Mammary epithelial cell (primary cell): Measurements from ENCODE around the gene CBY3.
"Not testable (repeated sequence)": the region's sequence is repeated elsewhere in the genome, so short reads cannot be mapped to it uniquely, and the experiment has no call there.

Experiments used
- CTCF ChIP-seq, 2 donors: IDR thresholded peaks in 1 of 2; conservative IDR thresholded peaks in 1 of 2; 2 replicates each; pipeline ENCODE4 v1.5.1; 2011 to 2012; ENCODE audit warnings: inconsistent platforms in 2 of 2, low read length in 2 of 2, mild to moderate bottlenecking in 2 of 2, control low read depth in 1 of 2, low read depth in 1 of 2; ENCODE audit not compliant: insufficient read depth in 1 of 2; ENCODE audit errors: extremely low read depth in 1 of 2
- EZH2 ChIP-seq: IDR thresholded peaks from 2 replicates; pipeline ENCODE4 v1.6.1; 2012; ENCODE audit warnings: low read length, inconsistent platforms, borderline replicate concordance

DNA sequence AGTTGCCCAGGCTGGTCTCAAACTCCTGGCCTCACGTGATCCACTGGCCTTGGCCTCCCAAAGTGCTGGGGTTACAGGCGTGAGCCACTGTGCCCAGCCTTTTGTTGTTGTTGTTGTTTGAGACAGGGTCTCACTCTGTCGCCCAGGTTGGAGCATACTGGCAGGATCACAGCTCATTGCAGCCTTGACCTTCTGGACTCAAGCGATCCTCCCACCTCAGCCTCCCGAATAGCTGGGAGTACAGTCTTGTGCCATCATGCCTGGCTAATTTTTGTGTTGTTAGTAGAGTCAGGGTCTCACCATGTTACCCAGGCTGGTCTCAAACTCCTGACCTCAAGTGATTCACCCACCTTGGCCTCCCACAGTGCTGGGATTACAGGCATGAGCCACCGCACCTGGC, 19.2 kb downstream of the CBY3 start:
- not testable (repeated sequence) for TF ChIP-seq CTCF (conservative IDR thresholded peaks at IDR 0.05 in 1 of 2, IDR thresholded peaks at IDR 0.05 in 1 of 2; ENCODE audit: extremely low read depth in 1 of 2, insufficient read depth in 1 of 2, low read depth in 1 of 2, low read length in 2 of 2); EZH2
